HEK293T (cell line): Measurements from ENCODE around the gene HOXA6.

Experiments used
- ELF4 ChIP-seq: fragments of 450-650 bp; IDR thresholded peaks from 2 replicates; pipeline ENCODE4 v1.6.1; 2017; ENCODE audit warnings: antibody characterized with exemption
- FOXK2 ChIP-seq: fragments of 450-650 bp; IDR thresholded peaks from 2 replicates; pipeline ENCODE4 v1.6.1; 2016; ENCODE audit warnings: mild to moderate bottlenecking
- FOXM1 ChIP-seq: fragments of 450-650 bp; IDR thresholded peaks from 2 replicates; pipeline ENCODE4 v1.6.1; 2017; ENCODE audit warnings: mild to moderate bottlenecking, borderline replicate concordance
- NFRKB ChIP-seq: fragments of 450-650 bp; IDR thresholded peaks from 2 replicates; pipeline ENCODE4 v1.6.1; 2016; ENCODE audit warnings: mild to moderate bottlenecking, moderate library complexity
- SP1 ChIP-seq: fragments of 450-650 bp; IDR thresholded peaks from 2 replicates; pipeline ENCODE4 v1.6.1; 2017
- SUZ12 ChIP-seq: fragments of 450-650 bp; IDR thresholded peaks from 2 replicates; pipeline ENCODE4 v1.6.1; 2016; ENCODE audit warnings: mild to moderate bottlenecking
- TARDBP ChIP-seq: fragments of 450-650 bp; IDR thresholded peaks from 2 replicates; pipeline ENCODE4 v1.6.1; 2016
- TF ChIP-seq, protein P1 (sequence below): fragments of 450-650 bp; IDR thresholded peaks from 2 replicates; pipeline ENCODE4 v1.6.1; 2016

DNA sequence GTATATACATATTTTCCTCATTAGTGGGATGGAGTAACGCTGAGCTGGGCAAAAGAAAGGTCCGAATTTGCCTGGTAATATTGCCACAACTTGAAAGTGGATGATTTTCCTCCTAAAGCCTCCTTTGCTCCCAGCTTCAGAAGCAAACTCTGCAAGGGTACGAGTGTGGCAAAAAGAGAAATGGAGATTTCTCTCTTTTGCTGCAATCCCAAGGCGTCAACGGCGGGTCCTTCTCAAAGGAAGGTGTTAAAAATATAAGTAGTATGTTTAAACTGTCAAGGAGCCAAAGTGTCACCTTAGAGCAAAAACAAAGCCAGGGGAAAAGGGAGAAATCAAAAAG is 32.7 kb downstream of the HOXA6 start:
- TF ChIP-seq FOXM1 (no peak), NFRKB (no peak), TARDBP (no peak), SP1 (no peak), SUZ12 (no peak), ELF4 (no peak), FOXK2 (no peak)
- TF ChIP-seq, protein P1, sequence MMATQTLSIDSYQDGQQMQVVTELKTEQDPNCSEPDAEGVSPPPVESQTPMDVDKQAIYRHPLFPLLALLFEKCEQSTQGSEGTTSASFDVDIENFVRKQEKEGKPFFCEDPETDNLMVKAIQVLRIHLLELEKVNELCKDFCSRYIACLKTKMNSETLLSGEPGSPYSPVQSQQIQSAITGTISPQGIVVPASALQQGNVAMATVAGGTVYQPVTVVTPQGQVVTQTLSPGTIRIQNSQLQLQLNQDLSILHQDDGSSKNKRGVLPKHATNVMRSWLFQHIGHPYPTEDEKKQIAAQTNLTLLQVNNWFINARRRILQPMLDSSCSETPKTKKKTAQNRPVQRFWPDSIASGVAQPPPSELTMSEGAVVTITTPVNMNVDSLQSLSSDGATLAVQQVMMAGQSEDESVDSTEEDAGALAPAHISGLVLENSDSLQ = no peak
